Stimulated activated naive CD4-positive, alpha-beta T cell treated with Interleukin-2 at 50 U/mL for 16 hours (primary cell): ENCODE measurements around the gene FBXO36.

Experiments
- DNase-seq: peaks from one replicate; lab custom pipeline; 2025; lab: John Stamatoyannopoulos, UW

FBXO36 gene

GRCh38 chr2:230050136-230050535, 127.8 kb downstream of the FBXO36 start:
- DNase-seq, result no peak

- DNase-seq, result no peak
Measured at GRCh38 chr2:230052299-230052698, 130.0 kb downstream of the FBXO36 start.

GRCh38 chr2:230053753-230054478, 131.6 kb downstream of the FBXO36 start:
- no peak for DNase-seq

- no peak for DNase-seq
Measured at GRCh38 chr2:230060672-230061293, 138.5 kb downstream of the FBXO36 start.
